HCT116 (cell line): Measurements from ENCODE around the gene GMPR2. TPM values are rescaled to one million over a fixed set of nuclear protein-coding genes. Genes with fewer than 3 reads are reported as not detected.
A peak's percentile ranks its signal among the peaks of the same experiment; 100 is the strongest.

Source experiments
- ATAC-seq: fragments of 200-7000 bp; cut with Tn5 transposase; 2 replicates; pipeline ENCODE4 v1.9.1; 2020; ENCODE audit warnings: mild to moderate bottlenecking, moderate library complexity
- BruUV-seq: library from RNA; stranded (reverse); fragments of 400-500 nt; replicated peaks from 2 replicates; lab custom pipeline; 2021; lab: Mats Ljungman, UMichigan
- CTCF ChIA-PET: fragments of 300-600 bp; sonication (Branson Sonifier 250); formaldehyde crosslinking; loops from one replicate; lab custom pipeline; 2021; ENCODE audit warnings: antibody characterized with exemption; lab: Charles Lee
- POLR2A ChIA-PET: fragments of 300-600, 350-600 bp; sonication (Branson Sonifier 250); formaldehyde crosslinking; loops from one replicate; lab custom pipeline; 2021; ENCODE audit warnings: antibody characterized with exemption; lab: Charles Lee
- RAD21 ChIA-PET, 2 experiments: fragments of 300-600 bp; sonication (Branson Sonifier 250); formaldehyde crosslinking; loops; one replicate each; lab custom pipeline; 2023; ENCODE audit warnings: low total read pairs in 2 of 2; ENCODE audit not compliant: uncharacterized antibody in 2 of 2, unreplicated experiment in 2 of 2, low non-redundant PET in 1 of 2; lab: Charles Lee
- DNase-seq: peaks from one replicate; pipeline ENCODE4 v3.0.0-alpha.2; 2010; ENCODE audit warnings: low read depth, low spot score
- H2AFZ ChIP-seq: fragments of 200-600 bp; shearing (Covaris generic), sonication (generic); 2 replicates; pipeline ENCODE4 v1.6.1; 2017; ENCODE audit warnings: low read depth, mixed run types, mixed read lengths, antibody characterized with exemption, low read length; ENCODE audit not compliant: poor library complexity, severe bottlenecking
- H3K27ac ChIP-seq: 2 replicates; pipeline ENCODE4 v1.5.1; 2012; ENCODE audit warnings: low read depth, low read length
- H3K27me3 ChIP-seq: fragments of 200-600 bp; sonication (generic); 2 replicates; pipeline ENCODE4 v1.6.1; 2016; ENCODE audit warnings: mixed run types, low read length, mixed read lengths; ENCODE audit not compliant: insufficient read depth
- H3K36me3 ChIP-seq, 2 experiments: fragments of 200-500 bp in 1 of 2; fragments of 200-600 bp in 1 of 2; sonication (Bioruptor generic) in 1 of 2; sonication (generic) in 1 of 2; 2 replicates each; pipeline versions ENCODE4 v1.5.1 to v1.6.1; 2014 to 2016; ENCODE audit warnings: low read length in 2 of 2, inconsistent platforms in 1 of 2, mixed read lengths in 1 of 2, mixed run types in 1 of 2; ENCODE audit not compliant: insufficient read depth in 2 of 2, control insufficient read depth in 1 of 2
- H3K4me1 ChIP-seq, 2 experiments: fragments of 200-600 bp in 1 of 2; sonication (generic) in 1 of 2; 2 replicates each; pipeline versions ENCODE4 v1.5.1 to v1.6.1; 2012 to 2017; ENCODE audit warnings: low read length in 2 of 2, inconsistent platforms in 1 of 2, mild to moderate bottlenecking in 1 of 2, mixed read lengths in 1 of 2, mixed run types in 1 of 2, moderate library complexity in 1 of 2; ENCODE audit not compliant: insufficient read depth in 2 of 2, control insufficient read depth in 1 of 2
- H3K4me2 ChIP-seq: fragments of 200-600 bp; sonication (generic); 2 replicates; pipeline ENCODE4 v1.6.1; 2017; ENCODE audit warnings: mixed run types, low read length, mixed read lengths
- H3K4me3 ChIP-seq, 2 experiments: fragments of 200-600 bp in 1 of 2; sonication (generic) in 1 of 2; replicated peaks in 1 of 2; 2 replicates each; pipeline ENCODE4 v1.5.1; 2011 to 2016; ENCODE audit warnings: low read length in 2 of 2, control low read depth in 1 of 2, low read depth in 1 of 2, mild to moderate bottlenecking in 1 of 2, mixed read lengths in 1 of 2, mixed run types in 1 of 2
- H3K79me2 ChIP-seq: fragments of 200-600 bp; sonication (generic); 2 replicates; pipeline ENCODE4 v1.6.1; 2017; ENCODE audit warnings: mild to moderate bottlenecking, mixed run types, low read length, moderate library complexity, mixed read lengths; ENCODE audit not compliant: insufficient read depth
- H3K9ac ChIP-seq: fragments of 200-600 bp; sonication (generic); 2 replicates; pipeline ENCODE4 v1.6.1; 2016; ENCODE audit warnings: low read length, mixed read lengths
- H3K9me2 ChIP-seq: fragments of 200-600 bp; sonication (generic), shearing (Covaris generic); 2 replicates; pipeline ENCODE4 v1.6.1; 2017; ENCODE audit warnings: mixed run types, mild to moderate bottlenecking, moderate library complexity; ENCODE audit not compliant: insufficient read depth
- H3K9me3 ChIP-seq, 2 experiments: fragments of 200-500 bp in 1 of 2; fragments of 200-600 bp in 1 of 2; sonication (Bioruptor generic) in 1 of 2; sonication (generic) in 1 of 2; 2 replicates each; pipeline ENCODE4 v1.6.1; 2014 to 2017; ENCODE audit warnings: low read length in 2 of 2, mixed read lengths in 2 of 2, inconsistent platforms in 1 of 2, low read depth in 1 of 2, mild to moderate bottlenecking in 1 of 2, mixed run types in 1 of 2, moderate library complexity in 1 of 2; ENCODE audit not compliant: control insufficient read depth in 1 of 2, insufficient read depth in 1 of 2
- H4K20me1 ChIP-seq: fragments of 200-600 bp; sonication (generic), shearing (Covaris generic); 2 replicates; pipeline ENCODE4 v1.6.1; 2017; ENCODE audit warnings: mixed run types, mild to moderate bottlenecking, moderate library complexity; ENCODE audit not compliant: insufficient read depth
- CEBPB ChIP-seq: IDR thresholded peaks from 2 replicates; pipeline ENCODE4 v1.6.1; 2012; ENCODE audit warnings: low read depth
- EGR1 ChIP-seq: IDR thresholded peaks from 2 replicates; pipeline ENCODE4 v1.6.1; 2012; ENCODE audit warnings: low read depth
- MAX ChIP-seq: IDR thresholded peaks from 2 replicates; pipeline ENCODE4 v1.6.1; 2012
- RAD21 ChIP-seq: IDR thresholded peaks from 2 replicates; pipeline ENCODE4 v1.6.1; 2012; ENCODE audit warnings: low read depth, mild to moderate bottlenecking
- SIN3A ChIP-seq: IDR thresholded peaks from 2 replicates; pipeline ENCODE4 v1.6.1; 2012; ENCODE audit warnings: low read depth
- SP1 ChIP-seq: IDR thresholded peaks from 2 replicates; pipeline ENCODE4 v1.6.1; 2012; ENCODE audit warnings: low read depth
- TCF7L2 ChIP-seq: IDR thresholded peaks from 2 replicates; pipeline ENCODE4 v1.7.0; 2011; ENCODE audit warnings: borderline replicate concordance, inconsistent platforms; ENCODE audit not compliant: insufficient read depth, insufficient read length; ENCODE audit errors: extremely low read depth
- YY1 ChIP-seq: IDR thresholded peaks from 2 replicates; pipeline ENCODE4 v1.6.1; 2011; ENCODE audit warnings: low read length, low read depth, moderate library complexity, mild to moderate bottlenecking; ENCODE audit not compliant: insufficient replicate concordance; ENCODE audit errors: extremely low read depth
- ZFX ChIP-seq: fragments of 450-650 bp; IDR thresholded peaks from 2 replicates; pipeline ENCODE4 v1.6.1; 2017
- ZNF274 ChIP-seq: fragments of 200-500 bp; sonication (Bioruptor generic); IDR thresholded peaks from 2 replicates; pipeline ENCODE4 v1.6.1; 2014; ENCODE audit warnings: mild to moderate bottlenecking, low read depth, low read length, inconsistent platforms
- intact Hi-C: fragments of 100-400 bp; cut with micrococcal nuclease; formaldehyde crosslinking; loops from 2 replicates; pipeline ENCODE4 v1.10.0; 2022
- total RNA-seq: library from RNA; stranded (reverse); gene quantifications from one replicate; pipeline ENCODE4 v1.2.1, GENCODE V29; 2021; ENCODE audit not compliant: unreplicated experiment

The GMPR2 gene
- total RNA-seq, 1 experiment from 2014 or later: 66.9 TPM

DNA sequence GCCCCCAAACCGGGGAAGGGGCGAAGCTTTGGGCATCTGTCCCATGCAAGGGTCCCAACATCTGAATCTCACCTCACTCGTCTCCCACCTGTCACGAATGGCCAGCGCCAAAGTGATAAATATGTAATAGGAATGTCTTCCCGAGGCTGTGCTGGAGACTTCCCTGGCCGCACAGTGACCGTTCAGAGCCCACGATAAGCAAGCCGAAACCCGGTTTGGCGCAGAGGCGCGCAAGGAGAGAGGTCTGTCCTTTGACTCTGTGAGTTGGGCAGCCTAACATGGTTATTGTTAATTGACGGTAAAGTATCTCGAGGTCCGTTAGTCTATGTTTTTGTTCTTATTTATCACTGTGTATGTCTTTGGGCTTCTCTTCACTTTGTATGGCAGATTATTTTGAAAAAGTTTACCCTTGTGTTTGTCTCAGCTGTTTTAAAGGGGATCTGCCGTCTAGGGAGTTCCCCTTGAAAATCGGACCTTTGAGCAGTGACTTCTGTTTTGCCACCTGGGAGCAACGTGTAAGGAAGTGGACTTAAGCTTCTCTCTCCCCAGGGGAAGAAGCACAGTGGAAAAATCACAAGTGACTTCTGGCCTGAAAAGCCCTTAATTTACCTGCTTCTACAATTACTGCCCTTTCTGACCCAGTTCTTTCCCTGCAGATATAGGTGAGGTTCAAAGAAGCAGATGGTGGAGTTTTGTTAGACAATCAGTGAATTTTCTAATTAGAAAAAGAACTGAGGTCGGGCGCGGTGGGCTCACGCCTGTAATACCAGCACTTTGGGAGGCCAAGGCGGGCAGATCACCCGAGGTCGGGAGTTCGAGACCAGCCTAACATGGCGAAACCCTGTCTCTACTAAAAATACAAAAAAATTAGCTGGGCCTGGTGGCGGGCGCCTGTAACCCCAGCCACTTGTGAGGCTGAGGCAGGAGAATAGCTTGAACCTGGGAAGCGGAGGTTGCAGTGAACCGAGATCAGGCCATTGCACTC, 36.4 kb upstream of the GMPR2 start:
- BruUV-seq: TSS peak; percentile 73
- H3K27ac ChIP-seq: peak overlapping the region; percentile 96
- H3K4me1 ChIP-seq: peaks cover 14 to 26% of the 10 kb centered on the region in 2 experiments
- H3K9ac ChIP-seq: peak overlapping the region; percentile 91
- H3K4me3 ChIP-seq: peak overlapping the region; percentile 85 to 88
- ChIA-PET RAD21 (no interaction called here), CTCF (interaction anchor here (0.9 kb wide), 1 partner anchor 101 kb away, joined by 4 read pairs; no protein-coding TSS in a partner anchor), POLR2A (interaction anchor here (0.9 to 1.9 kb wide), 5 partner anchors 10 to 56 kb away, joined by 3 to 8 read pairs (median 4); partner anchors contain the start of genes CHMP4A, IRF9 and TINF2)
- no peaks in the 10 kb centered on the region for H4K20me1 ChIP-seq
- intact Hi-C loops: no loop called here
- peaks cover 0 to 2% of the 10 kb centered on the region in 2 experiments; a peak in 1 of 4 replicates for H3K9me3 ChIP-seq
- no peaks in the 10 kb centered on the region for H3K9me2 ChIP-seq
- H2AFZ ChIP-seq: no peak overlapping the region
- TF ChIP-seq SIN3A (no peak), CEBPB (no peak), TCF7L2 (no peak), EGR1 (no peak), MAX (no peak; the same call in 1 of the 2 replicates), ZNF274 (no peak), ZFX (no peak), YY1 (no peak), RAD21 (no peak), SP1 (no peak)
- H3K4me2 ChIP-seq: peak overlapping the region; percentile 84
- H3K36me3 ChIP-seq: peaks cover 10 to 14% of the 10 kb centered on the region in 2 experiments
- peaks cover 33% of the 10 kb centered on the region for H3K79me2 ChIP-seq
- DNase-seq (no peak), ATAC-seq (peak; percentile 22)
- H3K27me3 ChIP-seq: no peaks in the 10 kb centered on the region
